HG03095 (cell line): ENCODE results near the gene GLCE.

Source experiments
- ATAC-seq: cut with Tn5 transposase; IDR thresholded peaks from one replicate; pipeline ENCODE4 v1.9.1; 2021; ENCODE audit warnings: moderate library complexity; ENCODE audit not compliant: unreplicated experiment

GLCE gene

DNA sequence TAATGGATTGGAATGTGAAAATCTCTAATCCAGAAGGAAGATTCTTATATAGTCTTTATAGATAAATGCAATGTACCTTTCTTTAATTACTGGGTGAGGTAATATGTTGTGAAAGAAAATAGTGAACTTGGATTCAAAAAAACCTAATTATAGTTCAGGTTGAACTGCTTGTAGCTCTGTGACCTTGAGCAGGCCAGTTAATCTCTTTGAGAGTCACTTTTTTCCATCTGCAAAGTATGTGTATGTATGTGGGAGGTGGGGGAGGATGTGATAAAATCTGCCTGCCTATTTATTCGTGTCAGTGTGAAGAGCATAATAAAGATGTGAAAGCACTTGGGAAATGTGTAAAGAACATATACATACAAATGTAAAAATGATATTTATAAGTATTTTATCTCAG lies 34.4 kb downstream of the GLCE start:
- ATAC-seq: no peak

GRCh38 chr15:69200832-69201745 lies 40.7 kb downstream of the GLCE start:
- no peak for ATAC-seq

DNA sequence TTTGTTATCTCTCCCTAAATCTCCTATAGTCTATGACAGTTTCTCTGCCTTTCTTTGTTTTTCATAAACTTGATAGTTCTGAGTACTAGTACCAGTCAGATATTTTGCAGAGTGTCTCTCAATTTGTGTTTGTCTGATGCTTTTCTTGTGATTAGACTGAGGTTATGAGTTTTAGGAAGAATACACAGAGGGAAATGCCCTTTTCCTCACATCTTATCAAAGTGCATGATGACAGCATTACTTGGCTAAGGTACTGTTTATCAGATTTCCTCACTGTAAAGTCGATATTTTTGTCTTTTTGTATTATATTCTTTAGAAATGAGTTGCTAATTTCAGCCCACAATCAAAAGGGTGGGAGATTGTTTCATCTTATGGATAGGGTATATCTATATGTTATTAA lies 45.6 kb downstream of the GLCE start:
- ATAC-seq: no peak

DNA sequence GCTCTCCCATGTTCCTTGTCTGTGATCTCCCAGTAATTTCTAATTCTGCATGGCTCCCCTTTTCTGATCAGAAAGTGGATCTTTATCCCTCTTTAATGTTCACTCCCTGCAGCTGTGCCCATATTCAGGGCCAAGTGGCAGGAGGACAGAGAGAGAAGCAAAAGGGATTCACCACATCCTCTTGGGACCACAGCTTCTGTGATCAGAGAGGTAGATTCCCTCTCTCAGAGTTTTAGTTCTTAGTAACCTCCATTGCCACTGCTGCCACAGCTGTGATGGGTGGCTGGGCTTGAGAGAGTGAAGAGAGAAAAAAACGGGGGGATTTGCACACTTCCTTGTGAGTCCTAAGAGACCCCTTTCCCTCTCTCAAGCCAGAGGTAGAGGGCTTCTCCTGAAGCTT lies 49.2 kb downstream of the GLCE start:
- no peak for ATAC-seq

- no peak for ATAC-seq
Measured at GRCh38 chr15:69210574-69210973, 50.1 kb downstream of the GLCE start.

DNA sequence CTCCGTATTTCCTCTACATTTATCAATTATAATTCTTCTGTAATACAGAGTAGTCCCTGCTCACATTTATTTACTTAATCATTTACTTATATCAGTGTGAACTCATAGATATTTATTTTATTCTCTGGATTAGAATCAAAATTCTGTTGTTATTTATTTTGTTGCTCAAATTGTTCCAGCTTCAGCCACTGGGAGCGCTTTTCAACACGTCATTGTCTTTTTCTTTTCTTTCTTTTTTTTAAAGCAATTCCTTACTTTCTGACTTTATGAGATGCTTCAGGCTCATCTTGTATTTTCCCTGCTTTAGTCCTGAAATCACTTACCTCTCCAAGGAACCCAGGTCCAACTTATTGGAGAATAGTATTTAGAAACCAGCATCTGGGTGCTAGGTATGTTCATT lies 53.4 kb downstream of the GLCE start:
- no peak for ATAC-seq

- no peak for ATAC-seq
Measured at GRCh38 chr15:69215314-69216035, 55.0 kb downstream of the GLCE start.

DNA sequence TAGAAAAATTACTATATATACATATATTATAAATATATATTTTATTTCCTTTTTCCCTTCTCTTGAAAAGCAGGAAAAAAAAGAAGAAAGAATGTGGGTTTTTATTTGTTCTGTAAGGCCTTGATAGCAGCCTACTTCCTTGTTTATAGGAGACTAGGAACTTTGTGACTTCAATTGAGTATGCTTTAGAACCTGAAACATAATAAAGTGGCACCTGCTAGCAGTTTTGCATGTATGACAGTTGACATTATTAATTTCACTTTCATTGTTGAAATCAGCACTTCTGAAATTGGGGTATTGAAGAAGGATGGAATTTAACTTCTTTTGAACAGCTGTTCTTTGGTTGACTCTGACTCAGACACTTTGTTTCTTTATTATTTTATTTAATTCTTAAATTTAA lies 56.9 kb downstream of the GLCE start:
- ATAC-seq: no peak

DNA sequence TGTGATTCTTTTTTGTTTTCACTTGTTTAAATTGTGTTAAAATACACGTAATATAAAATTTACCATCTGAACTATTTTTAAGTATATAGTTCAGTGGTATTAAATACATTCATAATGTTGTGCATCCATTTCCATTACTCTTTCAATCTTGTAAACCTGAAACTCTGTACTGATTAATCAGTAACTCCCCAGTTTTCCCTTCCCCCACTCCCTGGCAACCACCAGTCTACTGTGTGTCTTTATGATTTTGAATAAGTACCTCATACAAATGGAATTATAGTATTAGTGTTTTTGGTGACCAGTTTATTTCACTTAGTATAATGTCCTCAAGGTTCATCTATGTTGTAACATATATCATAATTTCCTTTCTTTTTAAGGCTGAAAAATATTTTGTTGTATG lies 59.3 kb downstream of the GLCE start:
- ATAC-seq: no peak

DNA sequence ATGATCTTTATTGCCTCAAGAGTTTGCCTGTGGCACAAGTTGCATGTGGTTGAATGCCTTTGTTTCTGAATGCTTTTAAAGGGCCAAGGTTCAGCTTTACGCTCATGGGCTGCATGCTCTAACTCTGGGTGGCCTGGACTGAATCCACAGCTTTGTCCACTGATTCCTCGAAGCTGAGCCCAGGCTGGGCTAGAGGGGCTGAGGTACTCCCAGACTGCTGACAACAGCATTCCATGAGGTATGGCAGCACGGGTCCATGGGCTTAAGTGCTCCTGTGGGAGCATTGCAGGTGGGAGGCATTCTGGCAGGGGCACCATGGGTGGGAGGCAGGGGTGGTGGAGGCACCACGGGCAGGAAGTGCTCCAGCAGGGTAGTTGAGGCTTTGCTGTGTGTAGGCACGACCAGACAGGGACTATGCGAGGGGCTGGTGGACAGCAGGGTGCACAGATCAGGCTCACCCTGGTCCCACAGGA lies 61.6 kb downstream of the GLCE start:
- ATAC-seq: no peak

GRCh38 chr15:69223083-69223813 lies 62.8 kb downstream of the GLCE start:
- ATAC-seq: no peak

GRCh38 chr15:69224383-69224782 lies 63.9 kb downstream of the GLCE start:
- no peak for ATAC-seq

GRCh38 chr15:69225355-69226022 lies 65.1 kb downstream of the GLCE start:
- ATAC-seq: no peak

- no peak for ATAC-seq
Measured at GRCh38 chr15:69226023-69226355, 65.6 kb downstream of the GLCE start.

- no peak for ATAC-seq
Measured at GRCh38 chr15:69232144-69232543, 71.7 kb downstream of the GLCE start.

- ATAC-seq: no peak
Measured at GRCh38 chr15:69232765-69233164, 72.3 kb downstream of the GLCE start.

DNA sequence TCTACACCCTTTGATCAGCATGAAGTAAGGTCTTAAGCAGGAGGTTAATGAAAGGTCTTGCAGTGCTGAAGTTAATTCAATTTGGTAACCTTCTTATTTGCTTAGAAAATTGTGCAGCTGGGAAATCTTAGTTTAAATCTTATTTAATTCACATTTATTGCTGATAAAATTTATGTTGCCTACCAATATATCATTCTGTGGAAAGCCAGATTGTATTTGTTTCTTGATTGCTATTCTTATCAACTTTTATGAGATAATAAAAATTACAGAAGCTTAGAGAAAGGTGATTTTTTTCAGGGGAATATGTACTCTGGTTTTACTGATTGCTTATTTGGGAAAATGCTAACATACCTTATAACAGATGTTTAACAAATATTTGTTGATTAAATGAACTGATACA lies 74.2 kb downstream of the GLCE start:
- no peak for ATAC-seq

- ATAC-seq: no peak
Measured at GRCh38 chr15:69236505-69236904, 76.1 kb downstream of the GLCE start.

DNA sequence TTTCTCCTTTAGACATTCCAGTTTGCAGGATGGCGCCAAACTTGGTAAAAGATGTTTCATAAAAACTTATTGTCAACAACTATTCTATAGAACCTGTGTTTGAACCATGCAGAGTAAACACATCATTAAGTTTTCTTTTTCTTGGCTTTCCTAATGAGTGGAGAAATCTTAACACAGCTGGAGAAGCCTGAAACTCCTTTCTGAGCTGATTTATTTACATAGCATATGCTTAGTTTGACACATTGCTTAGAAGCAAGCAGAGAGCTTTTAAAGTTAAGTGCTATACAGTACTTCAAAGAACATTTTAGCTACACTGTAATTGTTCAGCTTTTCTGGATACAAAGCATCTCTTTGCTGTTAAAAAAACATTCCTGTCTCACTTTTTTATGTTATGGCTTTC lies 77.3 kb downstream of the GLCE start:
- no peak for ATAC-seq

DNA sequence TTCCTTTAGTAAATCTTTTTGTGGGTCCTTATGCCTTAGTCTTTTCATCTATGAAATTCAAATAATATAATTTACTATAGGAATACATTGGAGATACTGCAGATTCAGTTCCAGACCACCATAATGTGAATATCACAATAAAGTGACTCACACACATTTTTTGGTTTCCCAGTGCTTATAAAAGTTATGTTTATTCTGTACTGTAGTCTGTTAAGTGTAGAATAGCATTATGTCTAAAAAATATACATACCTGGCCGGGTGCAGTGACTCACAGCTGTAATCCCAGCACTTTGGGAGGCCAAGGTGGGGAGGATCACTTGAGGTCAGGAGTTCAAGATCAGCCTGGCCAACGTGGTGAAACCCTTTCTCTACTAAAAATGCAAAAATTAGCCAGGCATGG lies 84.4 kb downstream of the GLCE start:
- no peak for ATAC-seq

GRCh38 chr15:69253156-69253555 lies 92.7 kb downstream of the GLCE start:
- no peak for ATAC-seq
